GM12873 (cell line): ENCODE data around the gene IMPA2.

Experiments
- TF ChIP-seq, protein P1 (sequence below): IDR thresholded peaks from 2 replicates; pipeline ENCODE4 v1.5.1; 2012; ENCODE audit warnings: low read depth, mild to moderate bottlenecking, moderate library complexity, low read length, control low read depth; ENCODE audit not compliant: insufficient read depth; ENCODE audit errors: missing control alignments

Gene IMPA2

DNA sequence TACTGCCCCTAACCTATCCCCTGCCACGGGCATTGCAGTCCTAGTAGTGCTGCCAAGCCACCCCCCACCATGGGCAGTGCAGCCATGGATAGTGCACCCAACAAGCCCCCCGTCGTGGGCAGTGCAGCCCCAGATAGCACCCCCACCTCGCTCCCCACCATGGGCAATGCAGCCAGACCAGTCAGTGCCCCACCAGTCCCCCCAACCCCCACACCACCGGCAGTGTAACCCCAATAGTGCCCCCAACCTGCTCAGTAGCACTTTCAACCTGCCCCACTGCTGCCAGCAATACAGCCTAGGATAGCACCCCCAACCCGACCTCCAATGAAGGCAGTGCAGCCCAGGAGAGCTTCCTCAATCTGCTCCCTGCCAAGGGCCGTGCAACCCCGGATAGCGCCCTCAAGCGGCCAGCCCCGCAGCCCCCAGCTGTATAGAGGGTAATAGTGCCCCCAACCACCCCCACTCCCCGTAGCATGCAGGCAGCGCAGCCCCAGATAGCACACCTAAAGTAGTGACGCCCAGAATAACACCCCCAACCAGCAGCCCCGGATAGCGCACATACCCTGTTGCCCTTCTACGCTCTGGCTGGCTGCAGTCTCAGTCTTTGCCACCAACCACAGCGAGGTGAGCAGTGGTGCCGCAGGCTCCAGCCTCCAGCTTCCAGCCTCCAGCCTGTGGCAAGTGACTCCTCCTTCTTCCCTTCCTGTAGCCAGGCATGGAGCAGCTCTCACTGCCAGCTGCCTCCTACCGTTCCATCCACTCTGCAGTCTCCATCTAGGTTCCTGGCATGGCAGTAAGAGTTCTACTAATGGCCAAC lies 66.9 kb downstream of the IMPA2 start:
- TF ChIP-seq, protein P1, sequence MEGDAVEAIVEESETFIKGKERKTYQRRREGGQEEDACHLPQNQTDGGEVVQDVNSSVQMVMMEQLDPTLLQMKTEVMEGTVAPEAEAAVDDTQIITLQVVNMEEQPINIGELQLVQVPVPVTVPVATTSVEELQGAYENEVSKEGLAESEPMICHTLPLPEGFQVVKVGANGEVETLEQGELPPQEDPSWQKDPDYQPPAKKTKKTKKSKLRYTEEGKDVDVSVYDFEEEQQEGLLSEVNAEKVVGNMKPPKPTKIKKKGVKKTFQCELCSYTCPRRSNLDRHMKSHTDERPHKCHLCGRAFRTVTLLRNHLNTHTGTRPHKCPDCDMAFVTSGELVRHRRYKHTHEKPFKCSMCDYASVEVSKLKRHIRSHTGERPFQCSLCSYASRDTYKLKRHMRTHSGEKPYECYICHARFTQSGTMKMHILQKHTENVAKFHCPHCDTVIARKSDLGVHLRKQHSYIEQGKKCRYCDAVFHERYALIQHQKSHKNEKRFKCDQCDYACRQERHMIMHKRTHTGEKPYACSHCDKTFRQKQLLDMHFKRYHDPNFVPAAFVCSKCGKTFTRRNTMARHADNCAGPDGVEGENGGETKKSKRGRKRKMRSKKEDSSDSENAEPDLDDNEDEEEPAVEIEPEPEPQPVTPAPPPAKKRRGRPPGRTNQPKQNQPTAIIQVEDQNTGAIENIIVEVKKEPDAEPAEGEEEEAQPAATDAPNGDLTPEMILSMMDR = no peak

DNA sequence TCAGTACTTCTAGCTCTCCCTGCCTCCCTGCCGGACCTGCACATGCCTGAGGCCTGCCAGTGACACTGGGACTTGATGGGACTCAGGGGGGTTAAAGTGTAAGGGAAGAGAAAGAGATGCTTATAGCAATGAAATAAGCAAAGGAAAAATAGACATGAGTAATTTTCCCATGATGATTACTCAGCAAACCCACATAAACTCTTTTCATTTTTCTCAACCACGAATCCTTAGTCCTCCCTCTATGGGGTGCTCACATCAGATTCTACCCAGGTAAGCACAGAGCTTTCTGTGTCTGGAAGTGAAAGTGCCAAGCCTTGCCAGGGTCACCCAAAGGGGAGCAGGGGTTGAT lies 67.5 kb downstream of the IMPA2 start:
- TF ChIP-seq, protein P1 = no peak

DNA sequence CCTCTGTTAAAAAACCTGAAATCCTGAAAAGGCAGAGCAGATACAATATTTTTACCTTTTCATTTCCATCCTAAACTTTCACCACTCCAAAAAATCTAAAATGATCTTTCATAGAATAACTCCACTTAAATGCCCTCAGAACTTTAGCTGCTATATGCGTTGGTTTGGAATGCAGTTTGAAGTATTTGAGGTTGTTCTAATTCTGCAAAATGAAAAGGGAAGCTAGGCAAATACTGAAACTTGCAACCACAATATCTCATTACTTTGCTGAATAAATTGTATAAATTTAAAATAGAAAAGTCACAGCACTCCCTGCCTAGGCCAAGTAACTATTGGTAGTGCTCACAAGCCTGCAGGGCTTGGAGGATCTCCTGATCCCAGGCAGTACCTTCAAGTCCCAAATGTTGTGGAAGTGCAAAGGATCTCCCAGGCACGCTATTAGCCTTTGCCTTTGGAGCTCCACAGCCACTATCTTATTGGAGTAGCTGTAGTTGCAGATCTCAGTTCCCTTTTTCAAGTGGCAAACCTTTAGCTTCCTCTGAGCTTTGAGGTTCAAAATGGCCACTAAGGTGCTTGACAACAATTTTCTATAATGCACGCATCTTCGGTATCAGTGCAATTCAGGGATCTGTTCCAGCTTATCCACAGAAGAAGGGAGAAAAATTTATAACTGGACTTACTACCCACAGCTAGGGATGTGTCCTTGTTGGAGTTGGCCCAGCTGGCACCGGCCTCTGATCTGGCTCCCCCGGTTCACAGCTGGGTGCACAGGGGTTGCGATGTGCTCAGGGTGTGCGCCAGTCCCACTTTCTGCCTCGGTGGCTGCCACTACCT lies 68.9 kb downstream of the IMPA2 start:
- TF ChIP-seq, protein P1 = no peak

DNA sequence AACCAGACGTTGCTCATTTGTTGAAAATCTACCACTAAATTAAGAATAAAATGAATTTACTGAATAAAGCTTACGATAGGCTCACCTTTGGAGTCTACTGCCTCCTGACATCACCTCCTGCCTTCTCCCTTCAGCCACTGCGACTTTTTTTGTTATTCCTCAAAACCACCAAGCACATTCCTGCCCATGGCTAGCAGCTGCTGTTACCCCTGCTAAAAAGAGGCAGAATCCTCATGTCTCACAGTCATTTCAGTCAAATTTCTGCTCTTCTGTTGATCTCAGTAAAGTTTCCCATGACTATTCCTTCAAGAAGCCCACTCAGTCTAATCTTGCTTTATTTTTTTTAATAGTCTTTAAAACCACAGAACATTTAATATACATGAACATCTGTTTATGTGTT lies 71.6 kb downstream of the IMPA2 start:
- TF ChIP-seq, protein P1 = no peak

DNA sequence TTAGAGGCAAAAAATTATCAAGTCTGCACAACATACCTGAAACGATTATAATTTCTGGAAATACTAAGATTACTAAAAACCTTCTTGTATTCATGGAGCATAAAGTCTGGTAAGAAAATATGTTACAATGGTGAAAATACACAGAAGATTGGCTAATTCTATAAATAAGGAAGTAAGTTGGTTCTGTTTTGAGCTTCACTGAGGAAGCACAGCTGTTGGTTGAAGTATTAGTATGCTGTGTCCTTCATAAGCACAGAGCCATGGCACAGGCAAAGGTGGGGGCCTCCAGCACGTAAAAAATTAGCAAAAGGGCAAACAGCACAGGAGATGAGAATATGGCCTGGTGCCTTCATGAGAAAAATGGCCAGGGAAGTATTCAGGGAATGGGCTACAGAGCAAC lies 72.0 kb downstream of the IMPA2 start:
- TF ChIP-seq, protein P1 = no peak

DNA sequence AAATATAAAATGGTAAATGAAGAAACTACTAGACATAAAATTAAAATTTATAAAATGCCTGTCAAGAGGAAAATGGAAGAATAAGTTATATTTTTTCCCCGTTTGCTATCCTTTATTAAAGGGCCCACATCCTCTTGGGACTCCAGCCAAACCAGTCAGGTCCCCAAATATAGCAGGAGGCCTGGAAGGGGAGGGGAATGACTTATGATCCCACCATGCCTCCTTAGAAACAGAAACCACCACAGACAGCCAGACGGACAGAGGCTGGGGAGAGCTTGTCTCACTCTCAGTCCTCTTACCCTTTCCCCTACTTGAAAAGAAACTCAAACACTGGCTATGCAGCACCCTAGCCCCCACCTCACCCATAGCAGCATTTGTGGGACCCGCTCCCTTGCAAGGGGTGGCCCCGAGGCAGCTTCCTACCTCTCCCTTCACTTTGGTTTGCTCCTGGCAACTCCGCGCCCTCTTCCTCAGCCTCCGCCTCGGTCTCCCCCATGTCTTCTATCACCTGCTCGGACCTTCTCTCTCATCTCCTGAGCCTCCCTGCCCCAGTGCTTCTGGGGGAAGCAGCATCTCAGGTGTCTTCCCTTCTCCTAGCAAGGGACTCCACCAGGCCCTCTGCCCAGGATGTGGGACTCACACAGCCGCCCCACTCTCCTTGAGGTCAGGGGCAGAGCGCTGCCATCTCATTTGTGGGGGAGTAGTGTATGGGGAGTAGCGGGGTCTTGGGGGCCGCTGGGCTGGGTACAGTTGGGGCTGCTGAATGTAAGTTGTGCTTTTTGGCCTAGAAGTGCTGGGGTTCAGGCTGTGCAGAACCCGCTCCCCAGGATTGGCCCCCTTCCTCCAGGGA lies 75.0 kb downstream of the IMPA2 start:
- TF ChIP-seq, protein P1 = no peak
